Neuronal stem cell (in vitro differentiated cells): Measurements from ENCODE around the gene RPS2.

ENCODE experiments used
- DNase-seq: peaks from one replicate; pipeline ENCODE4 v3.0.0-alpha.2; 2013; ENCODE audit warnings: low spot score
- H2AFZ ChIP-seq: one replicate; pipeline ENCODE4 v1.6.1; 2013; ENCODE audit warnings: mild to moderate bottlenecking, low read length, inconsistent platforms
- H2AK5ac ChIP-seq: 2 replicates; pipeline ENCODE4 v1.6.1; 2013; ENCODE audit warnings: low read depth, mild to moderate bottlenecking, inconsistent platforms, low read length, moderate library complexity, mixed read lengths
- H2BK120ac ChIP-seq: 2 replicates; pipeline ENCODE4 v1.6.1; 2013; ENCODE audit warnings: low read depth, mild to moderate bottlenecking, inconsistent platforms, low read length, moderate library complexity, mixed read lengths
- H2BK12ac ChIP-seq: one replicate; pipeline ENCODE4 v1.6.1; 2013; ENCODE audit warnings: low read length, inconsistent platforms
- H2BK15ac ChIP-seq: 2 replicates; pipeline ENCODE4 v1.6.1; 2013; ENCODE audit warnings: mild to moderate bottlenecking, low read length, inconsistent platforms, mixed read lengths
- H2BK5ac ChIP-seq: one replicate; pipeline ENCODE4 v1.6.1; 2013; ENCODE audit warnings: inconsistent platforms, mild to moderate bottlenecking, low read length, moderate library complexity
- H3K14ac ChIP-seq: one replicate; pipeline ENCODE4 v1.6.1; 2013; ENCODE audit warnings: low read length, inconsistent platforms
- H3K18ac ChIP-seq: 2 replicates; pipeline ENCODE4 v1.6.1; 2013; ENCODE audit warnings: low read length, inconsistent platforms
- H3K23ac ChIP-seq: 2 replicates; pipeline ENCODE4 v1.6.1; 2013; ENCODE audit warnings: low read depth, mild to moderate bottlenecking, mixed read lengths, low read length, inconsistent platforms; ENCODE audit not compliant: poor library complexity
- H3K27ac ChIP-seq: replicated peaks from 3 replicates; pipeline ENCODE4 v1.5.1; 2013; ENCODE audit warnings: low read length, inconsistent platforms
- H3K27me3 ChIP-seq, 3 experiments: 2 replicates each; pipeline ENCODE4 v1.6.1; 2013; ENCODE audit warnings: low read length in 3 of 3, mild to moderate bottlenecking in 2 of 3, inconsistent platforms in 1 of 3, low read depth in 1 of 3, mixed read lengths in 1 of 3, moderate library complexity in 1 of 3; ENCODE audit not compliant: control insufficient read depth in 3 of 3, insufficient read depth in 3 of 3
- H3K36me3 ChIP-seq, 2 donors: replicated peaks in 1 of 2; 2 replicates each; pipeline ENCODE4 v1.6.1; 2013; ENCODE audit warnings: low read length in 2 of 2; ENCODE audit not compliant: control insufficient read depth in 2 of 2, insufficient read depth in 2 of 2
- H3K4ac ChIP-seq: 2 replicates; pipeline ENCODE4 v1.6.1; 2013; ENCODE audit warnings: inconsistent platforms, mild to moderate bottlenecking, low read length, moderate library complexity
- H3K4me1 ChIP-seq, 2 donors: 1 replicate in 1 of 2; 2 replicates in 1 of 2; pipeline ENCODE4 v1.6.1; 2013; ENCODE audit warnings: low read length in 2 of 2, low read depth in 1 of 2; ENCODE audit not compliant: control insufficient read depth in 2 of 2, insufficient read depth in 1 of 2
- H3K4me2 ChIP-seq: one replicate; pipeline ENCODE4 v1.6.1; 2013; ENCODE audit warnings: mild to moderate bottlenecking, low read length, inconsistent platforms; ENCODE audit not compliant: insufficient read depth, poor library complexity, severe bottlenecking
- H3K4me3 ChIP-seq, 2 donors: 2 replicates each; pipeline ENCODE4 v1.5.1; 2013; ENCODE audit warnings: low read length in 2 of 2, mild to moderate bottlenecking in 2 of 2, inconsistent platforms in 1 of 2, moderate library complexity in 1 of 2
- H3K79me1 ChIP-seq: one replicate; pipeline ENCODE4 v1.6.1; 2013; ENCODE audit warnings: low read depth, mild to moderate bottlenecking, inconsistent platforms, low read length, moderate library complexity
- H3K9ac ChIP-seq: one replicate; pipeline ENCODE4 v1.6.1; 2013; ENCODE audit warnings: mild to moderate bottlenecking, low read depth, low read length, inconsistent platforms; ENCODE audit not compliant: poor library complexity
- H3K9me3 ChIP-seq, 2 donors: replicated peaks in 1 of 2; 2 replicates each; pipeline versions ENCODE3 to v1.6.1; 2013; ENCODE audit warnings: low read length in 2 of 2, mild to moderate bottlenecking in 2 of 2, inconsistent platforms in 1 of 2, low read depth in 1 of 2, mixed read lengths in 1 of 2, moderate library complexity in 1 of 2; ENCODE audit not compliant: control insufficient read depth in 2 of 2, insufficient read depth in 1 of 2
- H4K8ac ChIP-seq: one replicate; pipeline ENCODE4 v1.6.1; 2013; ENCODE audit warnings: low read depth, mild to moderate bottlenecking, inconsistent platforms, low read length, moderate library complexity
- H4K91ac ChIP-seq: one replicate; pipeline ENCODE4 v1.6.1; 2013; ENCODE audit warnings: low read length, low read depth, mild to moderate bottlenecking, inconsistent platforms; ENCODE audit not compliant: poor library complexity
- WGBS, 2 donors: extraction: QIAGEN DNeasy Blood & Tissue Kit; methylation state at CpG; one replicate each; pipeline ENCODE4 v1.1.7; 2013; ENCODE audit warnings: missing lambda C conversion rate in 2 of 2, mixed read lengths in 1 of 2; ENCODE audit not compliant: insufficient read length in 2 of 2, insufficient replicate concordance in 1 of 2; ENCODE audit errors: extremely low coverage in 2 of 2; 5-methylcytosine and 5-hydroxymethylcytosine counted together

Gene RPS2

DNA sequence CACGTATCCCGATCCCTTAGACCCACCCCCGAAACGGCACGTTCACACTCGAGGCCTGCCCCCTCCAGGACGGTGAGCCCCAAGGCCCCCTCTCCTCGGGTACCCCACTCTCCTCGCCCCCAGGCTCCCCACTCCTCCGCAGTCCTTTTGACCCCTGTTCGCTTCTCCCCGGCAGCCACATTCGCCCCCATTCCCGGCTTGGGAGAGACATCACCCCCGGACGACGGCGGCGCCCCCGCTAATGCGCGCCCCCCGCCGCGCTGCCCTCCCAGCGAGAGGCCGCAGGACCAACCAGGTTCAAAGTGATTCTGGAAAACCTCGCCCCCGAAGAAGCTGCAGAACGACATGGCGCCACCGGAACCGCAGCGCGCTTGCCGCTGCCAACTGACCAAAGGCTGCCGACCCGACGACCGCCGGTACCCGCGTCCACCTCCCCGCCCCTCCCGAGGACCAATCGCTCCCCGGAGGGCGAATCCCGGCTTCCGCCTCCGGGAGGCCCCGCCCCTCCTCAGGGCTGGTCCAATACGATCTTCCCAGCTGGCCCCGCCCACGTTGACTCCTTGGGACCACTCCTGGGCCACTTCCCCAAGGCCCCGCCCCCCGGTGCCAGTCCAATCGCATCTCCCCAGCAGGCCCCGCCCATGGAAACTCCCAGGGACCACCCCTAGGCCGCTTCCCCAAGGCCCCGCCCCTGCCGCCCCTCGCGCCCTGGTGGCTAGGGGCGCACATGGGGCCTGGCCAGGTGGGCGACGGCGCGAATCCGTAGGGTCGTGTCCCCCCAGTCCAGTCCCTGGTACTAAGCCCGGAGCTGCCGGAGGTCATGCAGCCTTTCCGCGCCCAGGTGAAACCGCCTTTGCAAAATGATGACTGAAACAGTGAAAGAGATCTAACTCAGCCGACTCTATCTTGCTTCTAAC is 21.6 kb downstream of the RPS2 start, which contains the start of gene MSRB1:
TSS of gene MSRB1 (minus strand) at position 390 of the 917 bp plus-strand sequence. CDS start at position 347, 43 bp downstream.
- no peak within 1 kb of the TSS for H3K4ac ChIP-seq
- peak within 1 kb of the TSS; percentile 84 for H3K14ac ChIP-seq
- peak within 1 kb of the TSS; percentile 96 for H2AK5ac ChIP-seq
- peaks cover 0 to 7% (median 0%) of the 10 kb centered on the region in 3 experiments for H3K27me3 ChIP-seq
- H3K36me3 ChIP-seq = peaks cover 12 to 22% of the 10 kb centered on the region in 2 donors
- no peaks in the 10 kb centered on the region for H3K79me1 ChIP-seq
- H3K23ac ChIP-seq = peak within 1 kb of the TSS; percentile 100
- peak within 1 kb of the TSS; percentile 96 for H3K9ac ChIP-seq
- WGBS, 2 donors = no CpG with 5 or more reads among the region's 77 CpGs
- peaks cover 6 to 9% of the 10 kb centered on the region in 2 donors for H3K4me1 ChIP-seq
- peak within 1 kb of the TSS; percentile 86 for H4K8ac ChIP-seq
- H2AFZ ChIP-seq = peak within 1 kb of the TSS; percentile 91
- peak within 1 kb of the TSS; percentile 78 for H3K4me2 ChIP-seq
- no peak within 1 kb of the TSS for H4K91ac ChIP-seq
- H2BK15ac ChIP-seq = peak within 1 kb of the TSS; percentile 91
- H3K9me3 ChIP-seq = no peaks in the 10 kb centered on the region
- peak within 1 kb of the TSS; percentile 73 to 98 for H3K4me3 ChIP-seq
- peak within 1 kb of the TSS; percentile 94 for H3K18ac ChIP-seq
- H2BK12ac ChIP-seq = no peak within 1 kb of the TSS
- H2BK5ac ChIP-seq = no peak within 1 kb of the TSS
- DNase-seq = peak; percentile 99
- H3K27ac ChIP-seq = no peak within 1 kb of the TSS
- H2BK120ac ChIP-seq = no peak within 1 kb of the TSS

DNA sequence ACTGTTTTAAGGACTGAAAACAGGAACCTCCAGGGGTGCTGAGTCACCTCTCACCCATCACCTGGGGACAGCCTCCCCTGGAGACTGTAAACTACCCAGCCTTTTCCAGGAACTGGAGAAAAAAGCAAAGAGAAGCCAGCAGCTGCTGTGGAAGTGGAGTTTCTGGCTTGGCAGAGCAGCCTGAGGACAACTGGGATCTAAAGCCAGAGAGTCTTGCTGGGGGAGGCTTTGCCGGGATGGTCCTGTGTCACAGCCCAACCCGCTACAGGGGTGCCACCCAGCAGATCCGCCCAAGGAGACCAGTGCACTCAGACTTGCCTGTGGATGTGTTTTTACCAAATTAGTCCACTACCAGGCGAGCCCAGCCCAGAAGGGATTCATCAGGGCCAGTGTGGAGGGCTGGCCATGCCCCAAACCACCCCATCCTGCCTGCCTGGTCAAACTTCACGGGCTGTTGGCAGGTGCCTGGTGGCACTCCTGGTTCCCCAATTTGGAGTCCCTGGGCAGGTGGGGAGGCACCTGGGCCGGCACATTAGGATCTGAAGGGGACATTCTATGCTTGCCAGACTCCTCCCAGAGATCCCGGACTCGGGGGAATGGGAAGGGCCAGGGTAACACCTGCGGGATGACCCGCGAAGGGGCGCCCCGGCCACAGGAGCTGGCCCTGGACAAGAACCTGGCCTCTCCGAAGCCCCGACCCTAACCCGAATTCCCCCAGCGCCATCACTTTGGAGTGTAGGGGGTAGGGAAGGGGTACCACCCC is 22.4 kb downstream of the RPS2 start:
- Histone ChIP-seq H2BK5ac (no peak overlapping the region), H4K91ac (no peak overlapping the region), H3K23ac (peak overlapping the region; percentile 100), H3K4me2 (peak overlapping the region; percentile 78), H3K27me3 (peaks cover 0 to 7% (median 0%) of the 10 kb centered on the region in 3 experiments), H3K14ac (no peak overlapping the region), H3K4ac (no peak overlapping the region), H2AFZ (peak overlapping the region; percentile 91), H2AK5ac (peak overlapping the region; percentile 96), H3K27ac (no peak overlapping the region), H3K18ac (peak overlapping the region; percentile 93), H4K8ac (no peak overlapping the region), H3K9ac (peak overlapping the region; percentile 96), H3K79me1 (no peaks in the 10 kb centered on the region), H3K9me3 (no peaks in the 10 kb centered on the region), H3K4me1 (peaks cover 6 to 9% of the 10 kb centered on the region in 2 donors), H3K4me3 (peak overlapping the region; percentile 73 to 98), H2BK15ac (no peak overlapping the region), H3K36me3 (peaks cover 13 to 26% of the 10 kb centered on the region in 2 donors), H2BK120ac (no peak overlapping the region), H2BK12ac (no peak overlapping the region)
- WGBS, 2 donors = no CpG with 5 or more reads among the region's 17 CpGs
- DNase-seq = no peak

DNA sequence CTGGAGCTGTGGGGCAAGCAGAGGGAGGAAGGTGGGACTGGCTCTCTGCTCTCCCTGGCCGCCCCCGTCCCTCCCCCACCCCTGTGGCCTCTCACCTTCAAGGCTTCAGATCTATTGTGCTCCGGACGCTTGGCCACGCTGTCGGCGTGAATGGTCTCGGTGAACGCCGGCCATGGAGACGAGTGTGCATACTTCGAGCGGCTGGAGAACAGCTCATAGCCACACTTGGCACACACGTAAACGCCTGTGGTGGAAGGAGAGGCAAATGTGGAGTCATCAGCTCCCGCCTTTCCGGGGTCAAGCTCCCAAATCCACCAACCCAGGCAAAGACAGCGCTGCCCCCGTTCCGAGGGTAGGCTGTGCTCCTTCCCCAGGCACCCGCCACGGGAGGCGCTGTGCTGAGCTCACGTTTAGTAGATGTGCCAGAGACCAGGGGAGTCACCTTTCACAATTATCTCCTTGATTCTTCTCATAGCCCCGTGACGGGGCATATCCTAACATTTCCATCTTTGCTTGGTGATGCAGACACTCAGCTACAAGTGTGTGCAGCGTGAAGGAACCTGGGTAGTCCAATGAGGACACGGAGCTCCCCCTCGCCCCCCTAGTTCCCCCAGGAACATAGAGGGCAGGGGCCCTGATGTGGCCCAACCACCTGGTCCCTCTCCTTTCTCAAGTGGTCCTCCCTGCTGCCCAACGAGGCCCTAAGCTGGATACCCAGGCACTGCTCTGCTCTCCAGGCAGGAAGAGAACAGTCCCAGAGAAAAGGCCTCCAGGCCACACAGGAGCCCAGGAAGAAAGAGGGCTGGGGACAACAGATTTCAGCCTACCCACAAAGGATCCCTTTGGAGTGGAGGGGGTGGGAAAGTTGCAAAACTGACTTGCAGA is 23.2 kb downstream of the RPS2 start:
- no peak overlapping the region for H3K9ac ChIP-seq
- no CpG with 5 or more reads among the region's 30 CpGs for WGBS, 2 donors
- H3K23ac ChIP-seq = no peak overlapping the region
- H3K4me2 ChIP-seq = no peak overlapping the region
- H3K27ac ChIP-seq = no peak overlapping the region
- peaks cover 6 to 9% of the 10 kb centered on the region in 2 donors for H3K4me1 ChIP-seq
- H2BK5ac ChIP-seq = peak overlapping the region; percentile 48
- H3K4ac ChIP-seq = no peak overlapping the region
- H4K8ac ChIP-seq = no peak overlapping the region
- H3K18ac ChIP-seq = no peak overlapping the region
- H2BK12ac ChIP-seq = no peak overlapping the region
- no peak overlapping the region for H4K91ac ChIP-seq
- H3K79me1 ChIP-seq = no peaks in the 10 kb centered on the region
- no peak overlapping the region for H2BK15ac ChIP-seq
- H3K14ac ChIP-seq = no peak overlapping the region
- peaks cover 0 to 7% (median 0%) of the 10 kb centered on the region in 3 experiments for H3K27me3 ChIP-seq
- DNase-seq = no peak
- peak overlapping the region in 1 of 2 donors; percentile 73 for H3K4me3 ChIP-seq
- no peak overlapping the region for H2AFZ ChIP-seq
- no peak overlapping the region for H2AK5ac ChIP-seq
- H3K36me3 ChIP-seq = peaks cover 13 to 30% of the 10 kb centered on the region in 2 donors
- no peaks in the 10 kb centered on the region for H3K9me3 ChIP-seq
- H2BK120ac ChIP-seq = no peak overlapping the region
